Left lung (tissue), 10 donors: ENCODE results near the gene BATF3. TPM values are rescaled to one million over a fixed set of nuclear protein-coding genes. Genes with fewer than 3 reads are reported as not detected.

Experiments
- ATAC-seq: fragments of 200-7000 bp; cut with Tn5 transposase; one replicate; pipeline ENCODE4 v1.9.1; 2020; ENCODE audit warnings: moderate library complexity
- DNase-seq, 4 donors: peaks; one replicate each; pipeline ENCODE4 v3.0.0-alpha.2; 2013 to 2020
- H3K27ac ChIP-seq, 2 donors: fragments of 200-600 bp; sonication (generic) in 1 of 2; one replicate each; pipeline versions ENCODE4 v1.5.0 to v1.8.0; 2020 to 2021
- H3K27me3 ChIP-seq, 2 donors: fragments of 200-600 bp; sonication (generic) in 1 of 2; one replicate each; pipeline versions ENCODE4 v1.5.0 to v1.8.0; 2020 to 2021
- H3K36me3 ChIP-seq, 2 donors: fragments of 200-600 bp; sonication (generic) in 1 of 2; one replicate each; pipeline versions ENCODE4 v1.5.0 to v1.8.0; 2020 to 2021
- H3K4me1 ChIP-seq, 2 donors: fragments of 200-600 bp; one replicate each; pipeline ENCODE4 v1.8.0; 2021
- H3K4me3 ChIP-seq, 2 donors: fragments of 200-600 bp; sonication (generic) in 1 of 2; one replicate each; pipeline versions ENCODE4 v1.5.0 to v1.8.0; 2020 to 2021; ENCODE audit warnings: mild to moderate bottlenecking in 1 of 2
- H3K9me3 ChIP-seq, 2 donors: fragments of 200-600 bp; sonication (generic) in 1 of 2; one replicate each; pipeline versions ENCODE4 v1.5.0 to v1.8.0; 2020 to 2021
- intact Hi-C, 2 donors: fragments of 100-400 bp; cut with DNase I; formaldehyde crosslinking; loops; one replicate each; pipeline versions ENCODE4 v1.11.2 to v1.14.2; 2022
- polyA plus RNA-seq, 6 donors: library from polyadenylated mRNA; unstranded; fragments of 120-200 nt; gene quantifications; one replicate each; pipeline ENCODE4 v1.2.1, GENCODE V29; 2013; ENCODE audit not compliant: insufficient read length in 6 of 6
- total RNA-seq, 2 donors: library from RNA; stranded (reverse); fragmentation: NEBNext Ultra II Directional; extraction: Animal tissue kit (Norgen Biotek cat#: 25700); gene quantifications; one replicate each; pipeline ENCODE4 v1.2.1, GENCODE V29; 2021
- TF ChIP-seq, protein P1 (sequence below), 2 donors: fragments of 200-600 bp; sonication (generic) in 1 of 2; IDR thresholded peaks; one replicate each; pipeline versions ENCODE4 v1.5.0 to v1.8.0; 2021; ENCODE audit warnings: antibody characterized with exemption in 2 of 2
- donor health status: DM: no; HTN: yes; CAD: no.
- donor health status: DM: no; HTN: no; CAD: no.

BATF3 gene
- total and polyA plus RNA-seq, 8 donors: 1.3 to 9.0 (median 2.6) TPM

DNA sequence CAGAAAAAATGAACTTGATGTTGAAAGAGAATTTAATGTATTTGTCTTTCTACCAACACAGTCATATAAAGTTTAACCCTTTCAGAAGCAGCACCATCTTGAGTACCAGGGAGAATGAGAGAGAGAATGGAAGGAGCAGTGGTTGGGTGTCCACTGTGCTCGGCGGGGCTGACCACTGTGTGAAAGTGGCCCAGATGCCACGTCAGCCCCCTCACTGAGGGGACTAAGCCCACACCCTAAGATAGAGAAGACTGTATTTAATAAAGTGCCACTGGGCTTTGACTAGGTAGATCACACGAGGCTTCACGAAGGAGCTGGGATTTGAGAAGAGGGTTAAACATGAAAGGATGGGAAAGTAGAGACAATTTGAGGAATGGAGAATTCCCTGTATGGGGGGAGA lies 31.2 kb downstream of the BATF3 start:
- Histone ChIP-seq H3K9me3 (no peaks in the 10 kb centered on the region), H3K27ac (peak overlapping the region; percentile 85 to 91), H3K4me1 (peaks cover 8 to 69% of the 10 kb centered on the region in 2 donors), H3K4me3 (no peak overlapping the region), H3K27me3 (no peaks in the 10 kb centered on the region), H3K36me3 (no peaks in the 10 kb centered on the region)
- no peak for DNase-seq
- ATAC-seq: no peak
- intact Hi-C loops: loop anchor here in 1 of 2 donors (5.0 kb wide), 1 partner anchor 114 kb away; no protein-coding TSS in a partner anchor
- TF ChIP-seq, protein P1, sequence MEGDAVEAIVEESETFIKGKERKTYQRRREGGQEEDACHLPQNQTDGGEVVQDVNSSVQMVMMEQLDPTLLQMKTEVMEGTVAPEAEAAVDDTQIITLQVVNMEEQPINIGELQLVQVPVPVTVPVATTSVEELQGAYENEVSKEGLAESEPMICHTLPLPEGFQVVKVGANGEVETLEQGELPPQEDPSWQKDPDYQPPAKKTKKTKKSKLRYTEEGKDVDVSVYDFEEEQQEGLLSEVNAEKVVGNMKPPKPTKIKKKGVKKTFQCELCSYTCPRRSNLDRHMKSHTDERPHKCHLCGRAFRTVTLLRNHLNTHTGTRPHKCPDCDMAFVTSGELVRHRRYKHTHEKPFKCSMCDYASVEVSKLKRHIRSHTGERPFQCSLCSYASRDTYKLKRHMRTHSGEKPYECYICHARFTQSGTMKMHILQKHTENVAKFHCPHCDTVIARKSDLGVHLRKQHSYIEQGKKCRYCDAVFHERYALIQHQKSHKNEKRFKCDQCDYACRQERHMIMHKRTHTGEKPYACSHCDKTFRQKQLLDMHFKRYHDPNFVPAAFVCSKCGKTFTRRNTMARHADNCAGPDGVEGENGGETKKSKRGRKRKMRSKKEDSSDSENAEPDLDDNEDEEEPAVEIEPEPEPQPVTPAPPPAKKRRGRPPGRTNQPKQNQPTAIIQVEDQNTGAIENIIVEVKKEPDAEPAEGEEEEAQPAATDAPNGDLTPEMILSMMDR (IDR thresholded peaks at IDR 0.05): no peak

DNA sequence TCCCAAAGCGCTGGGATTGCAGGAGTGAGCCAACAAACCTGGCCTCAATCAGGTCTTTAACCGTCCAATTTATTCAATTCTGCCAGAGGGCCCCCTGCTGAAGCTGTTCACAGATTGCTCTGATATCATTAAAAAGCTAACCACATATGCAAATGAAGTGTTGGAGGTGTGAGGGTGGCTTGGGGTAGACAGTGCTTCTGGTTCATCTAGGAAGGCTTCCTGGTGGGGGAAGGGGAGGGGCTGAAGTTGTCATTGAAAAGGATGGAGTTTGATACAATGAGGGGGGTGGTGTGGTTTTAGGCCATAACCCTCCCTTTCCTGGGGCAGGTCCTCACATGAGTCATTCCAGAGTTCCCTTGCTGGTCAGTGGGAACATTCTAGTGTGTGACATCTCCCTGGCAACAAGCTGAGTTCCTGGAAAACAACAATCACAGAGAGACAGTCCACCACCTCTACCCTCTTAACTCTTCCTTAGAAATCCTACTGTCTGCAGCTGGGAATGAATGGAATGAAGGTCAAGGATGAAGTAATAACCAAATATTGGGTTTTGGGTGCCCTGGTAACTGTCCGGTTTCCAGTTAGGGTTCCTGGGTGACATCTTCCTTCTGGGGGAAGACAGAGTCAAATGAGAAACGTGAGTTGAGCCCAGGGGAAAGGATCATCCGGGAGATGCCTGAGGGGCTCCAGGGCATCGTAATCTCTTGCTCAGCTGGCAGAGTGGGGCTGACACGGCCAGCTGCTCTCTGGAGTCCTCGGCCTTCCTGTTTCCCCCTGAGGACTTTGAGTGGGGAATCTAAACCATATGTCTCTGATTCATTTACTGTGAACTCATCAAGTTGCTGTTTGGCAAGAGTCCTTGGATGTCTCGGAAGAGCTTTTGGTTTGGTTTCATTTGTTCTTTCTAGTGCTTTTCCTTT lies 32.2 kb downstream of the BATF3 start:
- Histone ChIP-seq H3K4me1 (peaks cover 8 to 69% of the 10 kb centered on the region in 2 donors), H3K9me3 (no peaks in the 10 kb centered on the region), H3K27me3 (no peaks in the 10 kb centered on the region), H3K27ac (peak overlapping the region; percentile 85 to 91), H3K4me3 (no peak overlapping the region), H3K36me3 (no peaks in the 10 kb centered on the region)
- intact Hi-C loops: loop anchor here in 1 of 2 donors (5.0 kb wide), 1 partner anchor 115 kb away; no protein-coding TSS in a partner anchor
- DNase-seq (peak in 3 of 4 donors; percentile 55 to 86 (median 79)), ATAC-seq (peak; percentile 45)
- TF ChIP-seq, protein P1 (IDR thresholded peaks at IDR 0.05): no peak

DNA sequence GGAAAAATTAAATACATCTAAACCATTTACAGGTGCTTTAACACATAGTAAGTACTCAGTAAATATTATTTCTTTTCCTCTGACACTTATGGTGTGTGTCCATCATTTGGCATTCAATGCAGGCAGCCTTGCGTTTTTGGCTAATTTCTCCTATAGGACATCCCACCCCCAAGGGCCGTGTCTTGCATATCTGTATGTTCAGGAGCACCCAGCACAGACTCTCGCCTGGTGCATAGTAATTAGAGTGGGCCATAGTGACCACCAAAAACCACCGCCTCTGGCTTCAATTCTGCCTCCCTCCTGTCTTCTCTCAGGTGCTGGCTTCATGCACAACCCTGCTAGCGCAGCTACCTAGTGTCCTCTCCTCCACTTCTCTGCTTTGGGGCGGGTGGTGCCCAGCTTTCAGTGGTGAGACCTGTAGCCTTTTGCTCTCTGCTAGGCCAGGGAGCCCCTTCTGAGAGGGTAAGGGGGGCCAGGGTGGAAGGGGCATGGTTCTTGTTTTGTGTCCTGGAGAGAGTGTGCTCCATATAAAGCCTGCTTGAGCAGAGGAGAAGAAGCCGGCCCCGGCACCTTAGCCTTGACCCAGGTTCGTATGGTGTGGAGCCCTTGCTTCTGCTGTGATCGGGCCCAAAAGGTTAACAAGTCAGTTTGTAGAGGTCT lies 33.4 kb downstream of the BATF3 start:
- H3K9me3 ChIP-seq: no peaks in the 10 kb centered on the region
- DNase-seq: no peak
- intact Hi-C loops: loop anchor here in 1 of 2 donors (5.0 kb wide), 1 partner anchor 116 kb away; no protein-coding TSS in a partner anchor
- no peak overlapping the region for H3K4me3 ChIP-seq
- peaks cover 8 to 61% of the 10 kb centered on the region in 2 donors for H3K4me1 ChIP-seq
- H3K27me3 ChIP-seq: no peaks in the 10 kb centered on the region
- TF ChIP-seq, protein P1 (IDR thresholded peaks at IDR 0.05): no peak
- no peak overlapping the region for H3K27ac ChIP-seq
- H3K36me3 ChIP-seq: no peaks in the 10 kb centered on the region
- no peak for ATAC-seq

DNA sequence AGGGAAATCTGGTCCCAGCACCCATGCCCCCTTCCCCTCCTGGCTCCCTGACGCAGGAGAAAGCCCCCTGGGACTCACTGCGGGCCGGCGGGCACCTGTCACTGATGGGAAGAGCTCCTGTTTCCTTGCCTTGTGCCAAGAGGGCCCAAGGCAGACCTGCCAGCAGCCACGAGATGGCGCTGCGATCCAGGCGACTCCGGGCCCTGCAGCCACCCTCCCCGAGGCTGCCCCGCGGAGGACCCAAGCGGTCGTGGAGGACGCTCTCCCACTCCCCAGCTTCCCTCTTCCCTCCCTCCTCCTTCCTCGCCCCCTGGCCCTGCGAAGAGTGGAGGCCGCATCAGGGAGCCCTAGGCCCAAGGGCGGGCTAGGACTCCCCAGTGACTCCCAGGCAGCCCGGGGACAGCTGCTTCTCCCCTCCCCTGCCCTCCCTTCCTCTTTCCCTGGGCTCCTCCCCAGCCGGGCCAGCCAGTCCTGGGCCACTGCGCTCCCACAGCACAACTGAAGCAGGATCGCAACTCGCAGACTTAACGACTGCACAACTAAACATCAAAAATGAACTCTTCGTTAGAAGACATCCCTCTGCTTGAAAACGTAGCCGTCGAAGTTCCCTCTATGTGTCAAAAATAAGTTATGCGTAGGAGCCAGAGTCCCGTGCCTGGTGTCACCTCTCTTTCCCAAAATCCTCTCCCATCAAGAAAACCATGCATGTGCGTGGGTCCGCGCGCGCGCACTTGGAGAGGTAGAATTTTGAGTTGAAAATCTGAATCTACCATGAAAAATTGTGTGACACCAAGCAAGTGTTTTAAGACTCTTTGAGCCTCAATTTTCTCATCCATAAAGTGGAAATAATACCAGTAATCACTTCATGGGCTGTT lies 34.2 kb downstream of the BATF3 start:
- DNase-seq (peak; percentile 84 to 97 (median 88)), ATAC-seq (peak; percentile 97)
- Histone ChIP-seq H3K4me3 (peak overlapping the region; percentile 40 to 49), H3K27me3 (no peaks in the 10 kb centered on the region), H3K36me3 (no peaks in the 10 kb centered on the region), H3K27ac (peak overlapping the region in 1 of 2 donors; percentile 78), H3K9me3 (no peaks in the 10 kb centered on the region), H3K4me1 (peaks cover 8 to 53% of the 10 kb centered on the region in 2 donors)
- intact Hi-C loops: loop anchor here in 1 of 2 donors (5.0 kb wide), 1 partner anchor 117 kb away; no protein-coding TSS in a partner anchor
- TF ChIP-seq, protein P1 (IDR thresholded peaks at IDR 0.05): peak; percentile 95 to 97
